Activated CD8-positive, alpha-beta T cell treated with anti-CD3 and anti-CD28 coated beads for 36 hours (primary cell): Measurements from ENCODE around the gene RCBTB1. TPM values are rescaled to one million over a fixed set of nuclear protein-coding genes. Genes with fewer than 3 reads are reported as not detected.

ENCODE experiments used
- ATAC-seq: fragments of 200-7000 bp; cut with Tn5 transposase; one replicate; pipeline ENCODE4 v1.10.0; 2021; ENCODE audit warnings: mild to moderate bottlenecking, moderate library complexity
- CTCF ChIA-PET: fragments of 350-600 bp; sonication (Branson Sonifier 250); formaldehyde crosslinking; loops from one replicate; lab custom pipeline; 2021; ENCODE audit warnings: antibody characterized with exemption; lab: Charles Lee
- POLR2A ChIA-PET: fragments of 350-600 bp; sonication (Branson Sonifier 250); formaldehyde crosslinking; loops from one replicate; lab custom pipeline; 2021; ENCODE audit warnings: antibody characterized with exemption; lab: Charles Lee
- DNase-seq: peaks from one replicate; pipeline ENCODE4 v3.0.0-alpha.2; 2020
- H3K27ac Mint-ChIP-seq: one replicate; pipeline ENCODE4 v1.8.0; 2021; ENCODE audit warnings: mild to moderate bottlenecking, mixed read lengths
- H3K27me3 Mint-ChIP-seq: one replicate; pipeline ENCODE4 v1.8.0; 2021; ENCODE audit warnings: mixed read lengths
- H3K36me3 Mint-ChIP-seq: one replicate; pipeline ENCODE4 v1.8.0; 2021; ENCODE audit warnings: low read depth, mixed read lengths
- H3K4me1 Mint-ChIP-seq: one replicate; pipeline ENCODE4 v1.8.0; 2021; ENCODE audit warnings: low read depth, mixed read lengths
- H3K4me3 Mint-ChIP-seq: one replicate; pipeline ENCODE4 v1.8.0; 2021; ENCODE audit warnings: mild to moderate bottlenecking, moderate library complexity, mixed read lengths
- H3K9me3 Mint-ChIP-seq: one replicate; pipeline ENCODE4 v1.8.0; 2021; ENCODE audit warnings: mixed read lengths
- CTCF ChIP-seq: fragments of 200-600 bp; IDR thresholded peaks from one replicate; pipeline ENCODE4 v1.8.0; 2022; ENCODE audit warnings: antibody characterized with exemption, mild to moderate bottlenecking
- intact Hi-C: fragments of 100-400 bp; cut with micrococcal nuclease; formaldehyde crosslinking; loops from one replicate; pipeline ENCODE4 v1.10.0; 2022
- total RNA-seq, 2 experiments: library from RNA; stranded (reverse); gene quantifications; one replicate each; pipeline ENCODE4 v1.2.3, GENCODE V29; 2021

RCBTB1 gene
- total RNA-seq, 2 experiments from 2014 or later, result 14.2 to 14.6 TPM

GRCh38 chr13:49540552-49540951 lies 44.8 kb downstream of the RCBTB1 start:
- no peaks in the 10 kb centered on the region for H3K9me3 Mint-ChIP-seq
- POLR2A ChIA-PET, result no interaction called here

DNA sequence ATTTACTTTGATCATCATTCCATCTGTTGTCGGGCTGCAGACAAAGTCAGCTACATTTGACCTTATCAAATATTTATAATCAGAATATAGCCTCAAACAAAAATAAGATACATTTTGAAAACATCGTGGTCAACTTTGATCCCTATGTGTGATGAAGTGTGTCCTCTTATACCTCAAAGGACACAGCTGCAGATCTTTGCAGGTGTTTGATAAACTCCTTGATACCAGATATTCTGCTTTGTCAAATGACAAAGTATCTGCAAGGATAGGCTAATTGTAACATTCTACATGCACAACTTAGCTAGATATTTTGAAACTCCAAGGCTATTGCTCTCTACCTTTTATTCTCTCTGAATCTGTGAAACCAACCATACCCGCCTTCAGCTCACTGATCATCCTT lies 45.6 kb downstream of the RCBTB1 start:
- Mint-ChIP-seq H3K36me3 (peaks cover 16% of the 10 kb centered on the region), H3K4me1 (peaks cover 16% of the 10 kb centered on the region), H3K4me3 (no peak overlapping the region), H3K27ac (no peak overlapping the region), H3K9me3 (no peaks in the 10 kb centered on the region), H3K27me3 (no peaks in the 10 kb centered on the region)
- ATAC-seq (no peak), DNase-seq (no peak)
- intact Hi-C loops, result no loop called here
- ChIA-PET CTCF (interaction anchor here (1.7 to 1.8 kb wide), 2 partner anchors 48 to 67 kb away, joined by 4 to 9 read pairs; no protein-coding TSS in a partner anchor), POLR2A (no interaction called here)
- no peak for TF ChIP-seq CTCF

More at GRCh38 chr13:49540552-49540951, 44.8 kb downstream of the RCBTB1 start:
- Mint-ChIP-seq H3K4me1 (peaks cover 16% of the 10 kb centered on the region), H3K27me3 (no peaks in the 10 kb centered on the region), H3K27ac (peak overlapping the region; percentile 30), H3K36me3 (peaks cover 19% of the 10 kb centered on the region), H3K4me3 (peak overlapping the region; percentile 15)
- CTCF ChIA-PET, result interaction anchor here (1.7 to 1.8 kb wide), 2 partner anchors 47 to 66 kb away, joined by 4 to 9 read pairs; no protein-coding TSS in a partner anchor
- no peak for TF ChIP-seq CTCF
- no peak for DNase-seq
- no peak for ATAC-seq
- intact Hi-C loops, result no loop called here

GRCh38 chr13:49539313-49539712 lies 46.0 kb downstream of the RCBTB1 start:
- ChIA-PET POLR2A (no interaction called here), CTCF (interaction anchor here (1.7 to 1.8 kb wide), 2 partner anchors 48 to 68 kb away, joined by 4 to 9 read pairs; no protein-coding TSS in a partner anchor)
- TF ChIP-seq CTCF, result no peak
- ATAC-seq (no peak), DNase-seq (no peak)
- no peak overlapping the region for H3K4me3 Mint-ChIP-seq
- no peaks in the 10 kb centered on the region for H3K27me3 Mint-ChIP-seq
- intact Hi-C loops, result no loop called here
- H3K9me3 Mint-ChIP-seq, result no peaks in the 10 kb centered on the region
- peaks cover 11% of the 10 kb centered on the region for H3K36me3 Mint-ChIP-seq
- H3K27ac Mint-ChIP-seq, result peak overlapping the region; percentile 44
- H3K4me1 Mint-ChIP-seq, result peaks cover 16% of the 10 kb centered on the region

DNA sequence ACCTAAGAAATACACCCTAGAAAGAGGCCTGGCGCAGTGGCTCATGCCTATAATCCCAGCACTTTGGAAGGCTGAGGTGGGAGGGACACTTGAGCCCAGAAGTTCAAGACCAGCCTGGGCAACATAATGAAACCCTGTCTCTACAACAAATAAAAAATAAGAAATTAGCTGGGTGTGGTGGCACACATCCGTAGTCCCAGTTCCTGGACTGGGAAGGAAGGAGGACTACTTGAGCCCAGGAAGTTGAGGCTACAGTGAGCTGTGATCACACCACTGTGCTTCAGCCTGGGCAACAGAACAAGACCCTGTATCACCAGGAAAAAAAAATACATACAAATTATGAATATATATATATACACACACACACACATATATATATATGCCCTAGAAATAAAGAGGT lies 47.0 kb downstream of the RCBTB1 start:
- no peak for ATAC-seq
- H3K4me1 Mint-ChIP-seq, result peaks cover 16% of the 10 kb centered on the region
- CTCF ChIA-PET, result interaction anchor here (1.1 kb wide), 1 partner anchor 63 kb away, joined by 4 read pairs; no protein-coding TSS in a partner anchor
- POLR2A ChIA-PET, result no interaction called here
- DNase-seq, result no peak
- H3K4me3 Mint-ChIP-seq, result no peak overlapping the region
- intact Hi-C loops, result no loop called here
- H3K36me3 Mint-ChIP-seq, result peaks cover 15% of the 10 kb centered on the region
- H3K27ac Mint-ChIP-seq, result no peak overlapping the region
- no peaks in the 10 kb centered on the region for H3K9me3 Mint-ChIP-seq
- no peak for TF ChIP-seq CTCF
- no peaks in the 10 kb centered on the region for H3K27me3 Mint-ChIP-seq

- Mint-ChIP-seq H3K27me3 (no peaks in the 10 kb centered on the region), H3K36me3 (peaks cover 19% of the 10 kb centered on the region), H3K4me3 (no peak overlapping the region), H3K4me1 (peaks cover 19% of the 10 kb centered on the region), H3K9me3 (no peaks in the 10 kb centered on the region), H3K27ac (no peak overlapping the region)
- no peak for TF ChIP-seq CTCF
- ChIA-PET POLR2A (no interaction called here), CTCF (interaction anchor here (1.1 kb wide), 1 partner anchor 14 kb away, joined by 4 read pairs; no protein-coding TSS in a partner anchor)
- DNase-seq, result no peak
- no peak for ATAC-seq
- intact Hi-C loops, result no loop called here
Observed at GRCh38 chr13:49536144-49536873, 49.0 kb downstream of the RCBTB1 start.
